Stimulated activated CD4-positive, alpha-beta T cell treated with anti-CD3 and anti-CD28 coated beads, Interleukin-15, amount 100 ng/mL, for 48 hours (primary cell): ENCODE results near the gene MMP24.
A peak's percentile ranks its signal among the peaks of the same experiment; 100 is the strongest.
"Not testable (repeated sequence)": the region's sequence is repeated elsewhere in the genome, so short reads cannot be mapped to it uniquely, and the experiment has no call there.

Experiments used
- DNase-seq, 2 donors: peaks; one replicate each; pipeline ENCODE4 v3.0.0-alpha.2; 2020; ENCODE audit warnings: low read depth in 2 of 2

The MMP24 gene

DNA sequence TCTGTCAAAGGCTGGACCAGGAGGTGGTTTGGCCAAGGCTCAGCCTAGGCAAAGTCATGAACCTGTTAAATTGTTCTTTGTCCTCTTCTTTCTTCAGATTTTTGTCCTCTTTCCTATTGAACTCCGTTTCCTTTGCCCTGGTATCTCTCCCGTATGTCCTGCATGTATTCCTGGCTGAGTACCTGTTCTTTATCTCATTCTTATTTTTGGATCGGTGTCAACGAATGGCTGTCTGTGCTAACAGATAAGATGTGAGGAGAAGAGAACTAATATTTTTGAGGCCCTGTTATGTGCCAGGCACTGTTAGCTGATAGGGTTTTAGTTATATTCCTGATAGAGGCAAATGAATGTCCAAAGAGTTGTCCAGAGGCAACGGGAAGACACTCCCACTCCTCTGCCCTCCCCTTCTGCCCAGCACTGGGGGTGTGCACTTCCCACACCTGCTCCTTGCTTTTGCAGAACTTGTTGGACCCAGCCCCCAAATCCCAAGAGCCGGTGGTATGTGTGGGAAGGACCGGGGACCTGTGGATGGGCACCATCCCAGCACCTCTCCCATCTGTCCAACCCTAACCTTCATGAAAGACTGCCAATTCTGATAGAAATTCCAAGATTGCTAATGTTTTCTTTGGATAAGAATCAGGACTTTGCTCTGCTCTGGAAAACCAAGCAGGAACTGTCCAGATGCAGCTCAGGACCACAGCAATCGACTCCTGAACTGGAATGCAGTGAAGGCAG, 30.9 kb downstream of the MMP24 start:
- no peak for DNase-seq

GRCh38 chr20:35260426-35260825, 33.9 kb downstream of the MMP24 start:
- no peak for DNase-seq

DNA sequence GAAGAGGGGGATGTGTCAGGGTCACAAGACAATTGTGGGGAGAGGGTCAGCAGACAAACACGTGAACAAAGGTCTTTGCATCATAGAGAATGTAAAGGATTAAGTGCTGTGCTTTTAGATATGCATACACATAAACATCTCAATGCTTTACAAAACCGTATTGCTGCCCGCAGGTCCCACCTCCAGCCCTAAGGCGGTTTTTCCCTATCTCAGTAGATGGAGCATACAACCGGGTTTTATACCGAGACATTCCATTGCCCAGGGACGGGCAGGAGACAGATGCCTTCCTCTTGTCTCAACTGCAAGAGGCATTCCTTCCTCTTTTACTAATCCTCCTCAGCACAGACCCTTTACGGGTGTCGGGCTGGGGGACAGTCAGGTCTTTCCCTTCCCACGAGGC, 35.8 kb downstream of the MMP24 start:
- DNase-seq, result not testable (repeated sequence)

DNA sequence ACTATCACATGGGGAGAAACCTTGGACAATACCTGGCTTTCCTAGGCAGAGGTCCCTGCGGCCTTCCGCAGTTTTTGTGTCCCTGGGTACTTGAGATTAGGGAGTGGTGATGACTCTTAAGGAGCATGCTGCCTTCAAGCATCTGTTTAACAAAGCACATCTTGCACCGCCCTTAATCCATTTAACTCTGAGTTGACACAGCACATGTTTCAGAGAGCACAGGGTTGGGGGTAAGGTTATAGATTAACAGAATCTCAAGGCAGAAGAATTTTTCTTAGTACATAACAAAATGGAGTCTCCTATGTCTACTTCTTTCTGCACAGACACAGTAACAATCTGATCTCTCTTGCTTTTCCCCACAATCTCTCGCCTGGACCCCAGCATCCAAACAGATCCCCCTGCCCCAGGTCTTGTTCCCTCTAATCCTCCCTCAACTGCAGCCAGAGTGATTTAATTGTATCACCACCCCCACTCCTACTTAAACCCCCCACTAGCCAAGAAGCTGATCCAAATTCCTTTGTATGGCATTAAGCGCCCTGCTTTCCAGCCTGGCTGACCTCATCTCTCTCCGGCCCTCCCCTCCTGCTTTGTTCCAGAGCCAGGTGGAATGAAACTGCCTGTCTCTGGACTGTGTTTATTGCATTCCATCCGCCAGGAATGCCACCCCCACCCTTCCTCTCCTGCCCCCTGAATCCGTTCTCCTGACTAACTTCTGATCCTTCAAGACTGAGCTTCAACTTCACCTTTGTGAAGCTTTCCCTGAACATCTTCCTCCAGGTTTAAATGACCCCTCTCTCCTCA, 36.4 kb downstream of the MMP24 start:
- DNase-seq, result not testable (repeated sequence)

- no peak for DNase-seq
Measured at GRCh38 chr20:35263532-35264341, 37.2 kb downstream of the MMP24 start.

GRCh38 chr20:35264755-35265154, 38.3 kb downstream of the MMP24 start:
- no peak for DNase-seq

- no peak for DNase-seq
Measured at GRCh38 chr20:35267092-35267491, 40.6 kb downstream of the MMP24 start.

- DNase-seq, result peak in 1 of 2 donors; percentile 36
Measured at GRCh38 chr20:35269055-35269781, 42.7 kb downstream of the MMP24 start.

GRCh38 chr20:35270021-35270902, 43.8 kb downstream of the MMP24 start:
- DNase-seq, result no peak

DNA sequence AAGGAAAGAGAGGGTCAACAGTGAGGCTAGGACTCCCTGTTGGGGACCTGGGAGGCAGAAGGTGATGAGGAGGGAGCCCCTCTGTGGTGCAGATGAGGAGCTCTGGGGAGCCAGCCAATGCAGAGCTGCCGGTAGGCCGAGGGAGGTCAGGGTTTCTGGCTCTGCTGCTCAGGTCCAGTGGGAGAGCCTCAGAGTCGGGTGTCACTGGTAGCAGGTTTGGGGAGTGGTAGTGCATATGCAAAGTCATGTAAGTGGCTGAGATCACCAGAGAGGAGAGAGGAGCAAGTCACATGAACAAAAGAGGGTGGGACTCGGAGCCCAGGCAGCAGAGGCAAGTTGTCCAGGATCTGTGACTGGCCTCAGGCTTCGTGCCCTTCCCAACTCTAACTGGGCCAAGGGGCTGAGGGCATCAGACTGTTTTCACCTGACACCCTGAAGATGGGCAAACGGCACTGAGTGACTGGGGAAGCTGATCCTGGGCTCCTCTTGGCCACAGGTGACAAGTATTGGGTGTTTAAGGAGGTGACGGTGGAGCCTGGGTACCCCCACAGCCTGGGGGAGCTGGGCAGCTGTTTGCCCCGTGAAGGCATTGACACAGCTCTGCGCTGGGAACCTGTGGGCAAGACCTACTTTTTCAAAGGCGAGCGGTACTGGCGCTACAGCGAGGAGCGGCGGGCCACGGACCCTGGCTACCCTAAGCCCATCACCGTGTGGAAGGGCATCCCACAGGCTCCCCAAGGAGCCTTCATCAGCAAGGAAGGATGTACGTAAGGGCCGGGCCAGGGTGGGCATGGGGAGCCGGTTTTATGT, 44.8 kb downstream of the MMP24 start:
- DNase-seq, result no peak

- no peak for DNase-seq
Measured at GRCh38 chr20:35271904-35272303, 45.4 kb downstream of the MMP24 start.

DNA sequence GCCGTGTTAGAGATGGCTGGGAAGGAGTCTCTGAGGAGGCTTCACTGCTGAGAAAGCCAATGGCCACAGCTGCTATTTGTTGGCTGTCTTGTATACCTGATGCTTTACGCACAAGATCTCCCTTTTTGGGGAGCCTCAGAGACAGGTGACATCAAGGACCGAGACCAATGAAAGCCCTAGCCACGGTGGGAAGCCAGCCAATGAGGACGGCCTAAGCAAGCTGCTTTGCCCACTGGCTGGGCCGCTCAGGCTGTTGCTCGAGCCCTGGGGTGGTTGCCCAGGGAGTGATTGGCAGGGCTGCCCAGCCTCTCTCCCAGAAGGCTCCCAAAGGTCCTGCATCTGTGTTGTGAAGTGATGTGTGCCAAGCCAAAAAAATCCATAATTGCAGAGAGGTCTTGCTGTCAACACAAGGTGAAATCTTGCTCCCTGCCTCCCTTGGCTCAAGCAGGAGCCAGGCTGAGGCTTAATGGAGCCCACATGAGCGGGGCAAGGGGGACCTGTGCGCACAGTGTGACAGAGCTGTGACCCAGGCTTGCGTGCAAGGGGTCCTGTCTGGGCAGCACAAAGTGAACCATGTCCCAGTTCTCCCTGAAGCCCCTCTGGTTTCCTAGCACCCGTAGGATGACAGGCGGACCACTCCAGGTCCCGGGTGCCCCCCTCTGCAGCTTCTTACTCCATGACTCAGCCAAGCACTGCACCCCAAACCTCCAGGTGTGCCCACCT, 47.1 kb downstream of the MMP24 start:
- no peak for DNase-seq

DNA sequence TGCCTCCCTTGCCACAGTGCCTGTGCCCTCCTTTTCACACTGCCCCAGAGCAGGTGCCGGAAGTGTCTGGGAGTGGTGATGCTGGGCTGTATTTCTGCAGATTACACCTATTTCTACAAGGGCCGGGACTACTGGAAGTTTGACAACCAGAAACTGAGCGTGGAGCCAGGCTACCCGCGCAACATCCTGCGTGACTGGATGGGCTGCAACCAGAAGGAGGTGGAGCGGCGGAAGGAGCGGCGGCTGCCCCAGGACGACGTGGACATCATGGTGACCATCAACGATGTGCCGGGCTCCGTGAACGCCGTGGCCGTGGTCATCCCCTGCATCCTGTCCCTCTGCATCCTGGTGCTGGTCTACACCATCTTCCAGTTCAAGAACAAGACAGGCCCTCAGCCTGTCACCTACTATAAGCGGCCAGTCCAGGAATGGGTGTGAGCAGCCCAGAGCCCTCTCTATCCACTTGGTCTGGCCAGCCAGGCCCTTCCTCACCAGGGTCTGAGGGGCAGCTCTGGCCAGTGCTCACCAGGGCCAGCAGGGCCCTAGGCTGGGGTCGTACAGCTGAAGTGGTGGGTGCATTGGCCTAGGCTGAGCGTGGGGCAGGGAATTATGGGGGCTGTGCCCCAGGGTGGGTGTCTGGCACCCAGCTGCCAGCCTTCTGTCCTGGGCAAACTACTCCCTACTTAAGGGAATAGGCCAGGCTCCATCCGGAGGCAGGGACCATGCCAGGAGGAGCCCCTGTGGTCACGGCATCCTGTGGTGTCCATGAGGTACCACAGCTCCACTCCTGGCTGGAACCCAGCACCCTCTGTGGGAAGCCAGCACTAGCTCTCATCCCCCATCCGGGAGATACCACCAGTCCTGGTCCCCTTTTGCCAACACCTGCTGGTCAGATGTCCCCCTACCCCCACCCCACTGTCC, 47.9 kb downstream of the MMP24 start:
- no peak for DNase-seq

- no peak for DNase-seq
Measured at GRCh38 chr20:35275741-35276251, 49.3 kb downstream of the MMP24 start.

DNA sequence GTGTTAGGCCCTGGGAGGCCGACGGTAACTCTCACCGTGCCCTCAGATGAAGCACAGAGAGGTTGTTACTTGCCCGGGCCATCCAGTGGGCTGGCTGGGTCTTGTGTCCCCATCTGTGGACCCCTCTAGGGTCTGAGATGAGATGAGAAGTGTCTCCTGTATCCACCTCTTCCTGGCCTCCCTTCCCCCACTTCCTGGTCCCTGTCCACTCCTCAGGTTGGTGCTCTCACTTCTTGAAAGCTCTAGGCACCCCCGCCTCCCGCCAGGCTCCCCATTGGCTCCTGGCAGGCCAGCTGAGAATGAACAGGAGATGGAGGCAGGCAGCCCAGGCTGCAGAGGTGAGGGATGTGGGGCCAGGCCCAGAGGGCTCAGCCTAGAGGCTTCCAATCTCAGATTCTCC, 49.9 kb downstream of the MMP24 start:
- DNase-seq, result no peak

DNA sequence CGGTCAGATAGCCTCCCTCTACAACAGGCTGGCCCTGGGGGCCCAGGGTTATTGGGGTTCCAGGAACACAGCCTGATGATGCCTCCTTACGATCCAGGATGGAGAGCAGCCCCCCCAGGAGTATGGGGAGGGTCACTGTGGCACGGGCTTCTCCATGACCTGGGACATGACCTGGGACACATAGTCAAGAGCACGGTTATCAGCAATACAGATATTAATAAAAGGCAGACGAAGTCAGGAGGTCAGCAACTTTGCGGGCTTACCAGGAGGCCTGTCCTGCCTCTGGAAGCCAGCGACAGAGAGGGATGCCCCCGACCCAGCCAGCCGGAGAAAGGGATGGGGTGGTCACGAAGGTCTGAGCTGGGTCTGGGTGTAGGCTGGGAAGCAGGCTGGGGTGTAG, 50.6 kb downstream of the MMP24 start:
- DNase-seq, result no peak

DNA sequence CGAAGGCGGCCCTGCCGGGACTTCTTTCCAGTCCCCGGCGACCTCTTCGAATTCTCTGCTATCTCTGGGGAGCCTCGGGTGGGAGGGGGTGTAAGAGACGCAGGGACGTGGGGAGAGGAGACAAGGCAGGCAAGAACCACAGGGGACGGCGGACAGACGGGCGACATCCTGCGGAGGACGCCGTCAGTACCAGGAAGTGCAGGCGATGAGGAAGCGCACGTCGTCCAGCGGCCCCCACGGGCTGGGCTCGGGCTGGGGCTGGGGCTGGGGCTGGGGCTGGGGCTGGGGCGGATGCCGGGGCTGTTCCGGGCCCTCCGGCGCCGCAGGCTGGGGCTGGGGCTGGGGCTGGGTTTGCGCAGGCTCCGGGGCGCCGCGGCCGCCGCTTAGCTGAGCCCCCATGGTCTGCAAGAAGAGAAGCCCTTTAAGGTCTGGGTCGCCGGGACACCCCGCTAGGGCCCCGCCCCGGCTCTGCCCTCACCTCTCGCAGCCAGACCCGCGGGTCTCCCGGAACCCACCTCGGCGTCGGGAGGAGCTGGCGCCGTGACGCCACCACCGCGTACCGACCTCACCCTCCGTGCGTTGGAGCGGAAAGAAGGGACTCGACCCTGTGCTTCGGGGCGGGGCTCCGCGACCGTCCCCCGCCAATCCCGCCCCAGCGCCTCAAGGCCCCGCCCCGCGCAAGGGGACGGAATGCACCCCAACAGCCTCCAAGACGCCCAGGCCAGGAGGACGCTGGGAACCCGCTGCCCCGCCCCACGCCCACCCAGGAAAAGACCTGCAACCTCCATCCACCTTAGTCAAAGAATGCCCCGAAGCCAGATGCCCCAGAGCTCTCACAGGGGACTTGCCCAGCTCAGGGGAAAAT, 51.3 kb downstream of the MMP24 start, which contains the start of gene MMP24OS:
TSS of gene MMP24OS (minus strand) at position 592 of the 865 bp plus-strand sequence. CDS start at position 399, 193 bp downstream.
- peak; percentile 82 to 89 for DNase-seq
